ENCODE results near the gene MGAT4C.
"Not testable (repeated sequence)": the region's sequence is repeated elsewhere in the genome, so short reads cannot be mapped to it uniquely, and the experiment has no call there.

Gene MGAT4C

DNA sequence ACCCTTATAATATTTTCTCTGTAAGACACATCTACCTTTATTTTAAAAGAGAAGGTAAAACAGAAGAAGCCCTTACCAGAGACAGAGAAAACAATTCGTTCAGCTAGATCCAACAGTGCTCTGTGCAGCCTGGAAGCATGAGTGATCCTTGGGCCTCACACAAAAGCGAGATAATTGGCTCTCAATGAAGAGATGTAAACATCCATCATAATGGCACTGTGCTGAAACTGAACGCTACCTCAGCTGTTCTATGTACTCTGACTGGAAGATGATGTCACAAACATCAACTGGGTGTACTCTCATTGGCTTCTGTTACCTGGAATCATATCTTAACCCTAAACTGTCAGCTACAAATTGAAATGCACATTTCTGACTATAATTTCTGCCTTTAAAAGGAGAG lies at the start of gene MGAT4C:
TSS of gene MGAT4C (minus strand) at position 229 of the 400 bp plus-strand sequence.
- DNase-seq = no peak

DNA sequence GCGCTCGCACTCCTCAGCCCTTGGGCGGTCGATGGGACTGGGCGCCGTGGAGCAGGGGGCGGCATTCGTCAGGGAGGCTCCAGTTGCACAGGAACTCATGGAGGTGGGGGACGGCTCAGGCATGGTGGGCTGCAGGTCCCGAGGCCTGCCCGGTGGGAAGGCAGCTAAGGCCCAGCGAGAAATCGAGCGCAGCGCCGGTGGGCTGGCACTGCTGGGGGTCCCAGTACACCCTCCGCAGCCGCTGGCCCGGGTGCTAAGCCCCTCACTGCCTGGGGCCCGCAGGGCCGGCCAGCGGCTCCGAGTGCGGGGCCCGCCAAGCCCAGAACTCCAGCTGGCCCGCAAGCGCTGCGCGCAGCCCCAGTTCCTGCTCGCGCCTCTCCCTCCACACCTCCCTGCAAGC lies 40.2 kb upstream of the MGAT4C start:
- DNase-seq = not testable (repeated sequence)

DNA sequence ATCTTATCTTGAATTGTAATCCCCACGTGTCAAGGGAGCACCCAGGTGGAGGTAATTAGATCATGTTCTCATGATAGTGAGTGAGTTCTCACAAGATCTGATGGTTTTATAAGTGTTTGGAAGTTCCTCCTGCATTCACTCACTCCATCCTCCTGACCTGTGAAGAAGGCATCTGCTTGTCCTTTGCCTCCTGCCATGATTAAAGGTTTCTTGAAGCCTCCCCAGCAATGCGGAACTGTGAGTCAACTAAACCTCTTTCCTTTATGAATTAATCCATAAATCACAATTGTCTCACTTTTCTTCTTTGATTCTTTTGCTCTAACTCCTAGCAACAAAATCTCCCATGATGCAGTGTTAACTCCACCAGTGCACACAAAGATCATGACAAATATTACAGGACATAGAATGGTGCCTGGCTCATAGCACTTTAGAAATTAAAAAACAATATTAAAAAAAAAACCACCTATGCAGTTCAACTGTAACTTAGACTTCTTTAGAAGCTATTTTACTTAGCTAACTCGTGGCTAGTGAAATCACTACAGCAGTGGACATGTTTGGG lies 37.6 kb upstream of the MGAT4C start:
- no peak for DNase-seq

DNA sequence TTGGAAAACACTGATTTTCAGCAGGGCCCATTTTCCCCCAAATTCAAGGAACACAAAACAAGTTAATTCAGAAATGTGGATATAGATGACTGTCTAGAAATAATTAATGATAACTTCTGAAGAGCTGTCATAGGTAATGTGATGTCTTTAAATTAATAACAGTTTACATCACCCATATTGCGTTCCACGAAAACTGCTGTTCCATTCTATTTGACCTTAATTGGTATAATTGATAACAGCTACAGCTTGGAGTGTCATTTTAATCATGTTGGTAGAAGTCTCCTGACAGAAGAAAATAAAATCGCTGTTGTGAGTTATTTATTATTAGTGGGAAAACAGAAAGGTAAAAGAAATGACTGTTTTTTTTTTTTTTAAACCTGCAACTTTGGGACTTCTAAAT lies 36.3 kb upstream of the MGAT4C start:
- no peak for DNase-seq

- DNase-seq = no peak
Observed at GRCh38 chr12:86290615-86291014, 34.4 kb upstream of the MGAT4C start.

DNA sequence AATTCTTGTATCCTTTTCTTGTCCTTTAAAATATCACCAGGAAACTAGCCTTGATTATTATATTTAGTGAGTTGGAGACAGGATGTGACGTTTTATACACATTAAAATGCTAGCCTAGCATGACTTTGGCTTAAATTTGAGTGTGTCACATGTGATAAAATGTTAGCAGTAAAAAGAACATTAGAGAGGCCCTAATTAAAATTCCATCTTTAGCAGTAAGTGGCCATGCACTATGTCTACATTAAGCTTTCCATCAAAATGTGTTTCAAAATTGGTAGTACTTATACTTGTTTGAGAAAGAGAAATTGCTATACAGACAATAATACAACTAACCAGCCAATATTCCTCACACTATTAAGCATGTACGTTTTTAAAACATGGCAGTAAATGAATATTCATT lies 29.9 kb upstream of the MGAT4C start:
- no peak for DNase-seq

DNA sequence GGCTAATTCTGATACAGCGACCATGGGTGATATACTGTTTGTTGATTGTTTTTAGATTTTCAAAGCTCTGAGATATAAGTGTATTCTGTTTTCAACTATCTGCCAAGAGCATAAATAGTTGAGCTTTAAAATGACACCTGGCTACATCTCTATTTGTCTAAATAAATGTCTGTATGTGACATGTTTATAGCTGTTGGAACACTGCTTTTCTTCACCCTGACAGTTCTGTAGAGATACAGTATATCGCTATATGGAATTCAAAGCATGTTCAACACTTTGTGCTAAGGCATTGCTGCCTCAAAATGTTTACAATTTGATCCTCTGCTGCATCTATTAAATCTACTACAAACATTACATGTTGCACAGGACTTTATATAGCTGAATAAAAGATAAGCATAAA lies 27.4 kb upstream of the MGAT4C start:
- DNase-seq = no peak

DNA sequence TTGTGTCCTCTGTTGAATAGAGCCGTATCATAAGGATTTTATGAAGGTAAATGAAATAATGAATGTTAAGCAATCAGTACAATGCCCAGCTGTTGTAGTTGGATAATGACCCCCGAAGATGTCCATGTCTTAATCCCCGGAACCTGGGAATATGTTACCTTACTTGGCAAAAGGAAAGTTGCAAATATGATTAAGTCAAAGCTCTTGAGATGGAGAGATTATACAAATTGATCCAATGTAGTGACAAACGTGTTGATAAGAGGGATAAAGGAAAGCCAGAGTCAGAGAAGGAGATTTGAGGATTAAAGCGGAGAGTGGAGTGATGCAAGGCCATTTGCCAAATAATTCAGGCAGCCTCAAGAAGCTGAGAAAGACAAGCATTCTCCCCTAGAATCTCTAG lies 19.2 kb upstream of the MGAT4C start:
- DNase-seq = no peak

- DNase-seq = no peak
Observed at GRCh38 chr12:86265329-86265695, 9.1 kb upstream of the MGAT4C start.

GRCh38 chr12:86264451-86265328 lies 8.5 kb upstream of the MGAT4C start:
- DNase-seq = no peak

- DNase-seq = no peak
Observed at GRCh38 chr12:86261578-86261977, 5.4 kb upstream of the MGAT4C start.

DNA sequence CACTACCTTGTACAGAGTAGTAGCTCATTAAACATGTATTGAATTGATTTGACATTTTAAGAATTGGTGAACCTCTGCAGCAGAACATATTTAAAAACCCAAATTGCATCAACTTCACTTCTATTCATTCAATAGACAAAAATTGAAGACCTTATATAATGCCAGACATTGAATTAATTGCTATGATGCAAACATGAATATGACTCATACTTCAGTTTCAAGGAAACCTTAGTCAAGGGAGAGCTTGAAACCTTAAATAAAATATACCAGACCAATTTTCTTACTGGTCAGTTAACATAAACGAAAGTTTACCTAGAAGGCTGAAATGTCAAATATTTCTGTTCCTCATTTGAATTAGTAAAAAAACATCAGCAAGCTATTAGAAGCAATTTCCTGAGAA lies 5.0 kb upstream of the MGAT4C start:
- no peak for DNase-seq

DNA sequence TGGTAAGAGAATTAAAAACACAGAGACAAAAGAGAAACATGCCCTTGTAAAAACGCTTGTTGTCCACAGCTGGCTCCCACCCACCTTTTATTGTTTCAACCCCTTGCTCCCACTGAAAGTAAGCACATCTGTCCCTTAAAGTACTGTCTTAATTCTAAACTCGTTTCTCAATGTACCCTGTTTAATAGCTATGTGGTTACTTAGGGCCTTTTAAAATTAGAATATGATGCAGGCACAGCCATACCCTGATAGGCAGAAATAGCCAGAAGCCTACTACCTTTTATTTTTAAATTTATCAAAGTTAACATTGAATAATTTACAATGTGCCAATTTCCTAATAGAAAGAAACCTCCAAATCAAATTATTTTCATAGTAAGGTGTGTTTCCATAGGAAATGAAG lies 4.0 kb upstream of the MGAT4C start:
- no peak for DNase-seq

DNA sequence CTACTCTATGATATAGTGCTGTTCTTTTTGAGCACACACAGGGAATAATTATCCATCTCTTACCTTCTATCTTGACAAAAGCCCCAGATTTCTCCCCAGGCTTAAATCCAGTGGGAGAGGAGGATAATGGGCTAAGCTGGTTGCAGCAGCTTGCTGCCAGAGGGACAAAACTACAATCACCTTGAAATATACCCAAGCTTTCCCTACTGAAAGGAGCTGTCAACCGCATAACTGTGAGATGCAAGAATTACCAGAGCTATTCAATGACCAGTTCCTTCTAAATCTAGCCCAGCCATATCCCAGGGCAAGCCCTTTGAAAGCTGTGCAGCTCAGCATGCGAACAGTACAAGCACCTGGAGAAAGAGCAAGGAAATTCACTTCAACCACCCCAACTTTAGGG lies 943 bp upstream of the MGAT4C start:
- no peak for DNase-seq

DNA sequence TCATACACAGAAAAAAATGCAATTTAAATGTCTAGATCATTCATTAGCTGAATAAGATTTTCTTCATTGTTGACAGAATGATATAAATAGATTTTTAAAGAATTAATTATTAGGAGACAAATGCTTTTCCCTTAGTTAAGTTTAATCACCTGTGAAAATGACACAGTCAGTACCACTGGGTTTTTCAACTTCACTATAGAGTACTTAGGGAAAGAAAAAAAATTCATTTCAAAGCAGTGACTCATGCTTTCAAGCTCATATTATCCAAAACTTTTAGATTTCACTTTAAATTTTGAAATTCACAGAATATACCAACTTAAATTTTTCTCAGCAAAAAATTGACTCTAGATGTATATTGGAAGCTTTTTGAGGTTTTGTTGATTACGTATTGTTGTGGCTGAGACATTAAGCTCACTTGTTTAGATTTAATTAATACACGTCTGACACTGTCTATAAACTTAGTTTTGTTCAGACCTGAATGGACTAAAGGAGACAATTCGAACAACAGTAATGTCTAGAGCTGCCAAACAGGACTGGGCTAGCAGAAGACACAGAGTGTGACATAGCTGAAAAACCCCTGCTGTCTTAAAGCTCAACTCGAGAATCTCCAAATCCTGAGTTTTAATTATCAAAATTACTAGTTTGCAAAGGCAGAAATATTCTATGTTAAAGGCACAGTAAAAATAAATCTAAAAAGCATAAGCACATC lies 1.6 kb downstream of the MGAT4C start:
- no peak for DNase-seq

- no peak for DNase-seq
Observed at GRCh38 chr12:86249851-86250250, 6.3 kb downstream of the MGAT4C start.

GRCh38 chr12:86249276-86249675 lies 6.9 kb downstream of the MGAT4C start:
- no peak for DNase-seq

DNA sequence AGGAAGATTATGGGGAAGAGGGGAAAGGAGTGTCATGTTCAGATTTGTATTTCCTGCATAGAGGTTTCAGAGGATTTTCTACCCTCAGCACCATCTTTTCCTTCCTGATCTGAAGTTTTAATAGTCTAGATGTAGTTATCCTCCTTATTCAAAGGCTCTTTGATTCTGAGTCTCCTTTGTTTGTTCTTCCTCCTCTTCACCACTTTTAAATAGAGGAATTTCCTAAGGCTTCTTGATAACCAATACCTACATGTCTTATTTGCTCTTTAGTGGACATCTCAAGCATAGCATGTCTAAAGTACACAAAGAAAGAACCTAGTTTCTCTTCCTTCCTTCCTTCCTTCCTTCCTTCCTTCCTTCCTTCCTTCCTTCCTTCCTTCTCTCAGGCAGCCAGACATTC lies 8.3 kb downstream of the MGAT4C start:
- no peak for DNase-seq

- no peak for DNase-seq
Observed at GRCh38 chr12:86241600-86241999, 14.6 kb downstream of the MGAT4C start.

GRCh38 chr12:86234316-86234855 lies 21.8 kb downstream of the MGAT4C start:
- DNase-seq = no peak

DNA sequence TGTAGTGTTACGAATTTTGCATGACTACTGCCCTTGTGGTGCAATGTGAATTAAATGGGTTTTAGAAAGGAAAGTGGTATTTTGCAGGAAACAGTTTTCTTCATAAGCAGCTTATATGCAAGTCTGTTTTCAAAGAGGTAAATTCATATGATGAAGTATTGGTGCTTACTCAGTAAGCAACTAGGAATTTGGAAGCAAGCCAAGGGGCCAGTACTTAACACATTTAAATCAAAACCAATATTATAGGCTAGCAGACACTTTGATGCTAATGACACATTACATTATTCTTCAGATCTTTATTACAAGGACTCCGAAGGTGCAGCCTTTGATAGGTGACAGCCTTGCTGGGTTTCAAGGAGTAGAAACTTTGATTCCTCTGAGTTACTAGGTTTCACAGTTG lies 23.1 kb downstream of the MGAT4C start:
- no peak for DNase-seq

- no peak for DNase-seq
Observed at GRCh38 chr12:86230516-86231146, 25.6 kb downstream of the MGAT4C start.

DNA sequence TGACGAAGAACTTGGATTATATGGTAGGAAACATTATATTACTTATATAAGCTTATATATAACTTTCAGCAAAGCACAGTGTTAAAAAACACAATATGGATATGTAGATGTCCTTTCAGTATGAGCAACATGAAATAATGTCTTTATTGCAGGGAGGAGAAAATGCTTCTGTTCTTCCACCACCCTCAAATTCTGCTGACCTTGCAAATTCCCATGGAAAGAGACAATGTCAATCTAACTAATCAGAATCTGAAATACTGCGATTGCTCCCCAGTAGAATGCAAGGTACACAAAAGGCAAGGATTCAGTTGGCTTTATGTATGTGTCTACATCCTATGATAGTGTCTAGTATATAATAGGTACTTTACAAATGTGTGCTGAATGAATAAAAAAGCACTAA lies 26.4 kb downstream of the MGAT4C start:
- DNase-seq = no peak

All from RPMI8226 (cell line).